Left ventricle myocardium inferior (tissue), 1 donor: ENCODE data around the gene CSRP1. TPM values are rescaled to one million over a fixed set of nuclear protein-coding genes. Genes with fewer than 3 reads are reported as not detected.

Experiments
- DNase-seq: peaks from one replicate; pipeline ENCODE4 v3.0.0-alpha.2; 2020
- H3K27ac ChIP-seq: fragments of 200-600 bp; replicated peaks from 2 replicates; pipeline ENCODE4 v1.8.0; 2021
- H3K27me3 ChIP-seq: fragments of 200-600 bp; 2 replicates; pipeline ENCODE4 v1.8.0; 2021; ENCODE audit warnings: low read depth
- H3K36me3 ChIP-seq: fragments of 200-600 bp; 2 replicates; pipeline ENCODE4 v1.8.0; 2021
- H3K4me1 ChIP-seq: fragments of 200-600 bp; 2 replicates; pipeline ENCODE4 v1.8.0; 2021
- H3K4me3 ChIP-seq: fragments of 200-600 bp; 2 replicates; pipeline ENCODE4 v1.8.0; 2021; ENCODE audit warnings: mild to moderate bottlenecking, moderate library complexity
- H3K9me3 ChIP-seq: fragments of 200-600 bp; replicated peaks from 2 replicates; pipeline ENCODE4 v1.8.0; 2021
- intact Hi-C: fragments of 100-400 bp; cut with micrococcal nuclease; formaldehyde crosslinking; loops from one replicate; pipeline ENCODE4 v1.11.0; 2022
- total RNA-seq: library from RNA; stranded (reverse); fragmentation: NEBNext Ultra II Directional; extraction: Animal tissue kit (Norgen Biotek cat#: 25700); gene quantifications from one replicate; pipeline ENCODE4 v1.2.1, GENCODE V29; 2021
- TF ChIP-seq, protein P1 (sequence below): fragments of 200-600 bp; IDR thresholded peaks from 2 replicates; pipeline ENCODE4 v1.8.0; 2021; ENCODE audit warnings: antibody characterized with exemption, mild to moderate bottlenecking, borderline replicate concordance
- donor health status: DM: no; HTN: yes; CAD: no; lungs with severe emphysema.

The CSRP1 gene
- total RNA-seq, 1 donor from 2014 or later: 41.0 TPM

DNA sequence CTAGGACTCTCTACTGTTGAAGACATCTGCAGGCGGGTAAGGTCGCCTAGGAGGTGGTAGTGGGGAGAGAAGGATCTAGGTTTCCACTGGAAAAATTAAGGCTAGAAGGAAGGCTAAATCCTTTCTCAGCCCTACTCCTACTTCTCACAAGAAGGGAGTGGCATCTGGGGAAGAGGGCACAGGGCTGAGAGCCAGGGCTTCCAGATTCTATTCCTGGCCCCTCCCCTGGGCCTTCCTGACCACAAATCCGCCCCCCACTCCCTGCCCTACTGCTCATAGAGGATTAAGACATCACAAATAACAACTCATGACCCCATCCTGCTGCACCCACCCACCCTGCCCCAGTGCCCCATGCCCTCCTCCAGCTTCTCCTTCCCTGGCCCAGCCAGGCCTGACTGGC, 40.4 kb downstream of the CSRP1 start:
- H3K4me3 ChIP-seq: peak overlapping the region; percentile 85
- peaks cover 24% of the 10 kb centered on the region for H3K36me3 ChIP-seq
- no peak for DNase-seq
- H3K27me3 ChIP-seq: no peaks in the 10 kb centered on the region
- H3K4me1 ChIP-seq: peaks cover 63% of the 10 kb centered on the region
- intact Hi-C loops: no loop called here
- TF ChIP-seq, protein P1, sequence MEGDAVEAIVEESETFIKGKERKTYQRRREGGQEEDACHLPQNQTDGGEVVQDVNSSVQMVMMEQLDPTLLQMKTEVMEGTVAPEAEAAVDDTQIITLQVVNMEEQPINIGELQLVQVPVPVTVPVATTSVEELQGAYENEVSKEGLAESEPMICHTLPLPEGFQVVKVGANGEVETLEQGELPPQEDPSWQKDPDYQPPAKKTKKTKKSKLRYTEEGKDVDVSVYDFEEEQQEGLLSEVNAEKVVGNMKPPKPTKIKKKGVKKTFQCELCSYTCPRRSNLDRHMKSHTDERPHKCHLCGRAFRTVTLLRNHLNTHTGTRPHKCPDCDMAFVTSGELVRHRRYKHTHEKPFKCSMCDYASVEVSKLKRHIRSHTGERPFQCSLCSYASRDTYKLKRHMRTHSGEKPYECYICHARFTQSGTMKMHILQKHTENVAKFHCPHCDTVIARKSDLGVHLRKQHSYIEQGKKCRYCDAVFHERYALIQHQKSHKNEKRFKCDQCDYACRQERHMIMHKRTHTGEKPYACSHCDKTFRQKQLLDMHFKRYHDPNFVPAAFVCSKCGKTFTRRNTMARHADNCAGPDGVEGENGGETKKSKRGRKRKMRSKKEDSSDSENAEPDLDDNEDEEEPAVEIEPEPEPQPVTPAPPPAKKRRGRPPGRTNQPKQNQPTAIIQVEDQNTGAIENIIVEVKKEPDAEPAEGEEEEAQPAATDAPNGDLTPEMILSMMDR: no peak
- no peaks in the 10 kb centered on the region for H3K9me3 ChIP-seq
- H3K27ac ChIP-seq: peak overlapping the region; percentile 97

DNA sequence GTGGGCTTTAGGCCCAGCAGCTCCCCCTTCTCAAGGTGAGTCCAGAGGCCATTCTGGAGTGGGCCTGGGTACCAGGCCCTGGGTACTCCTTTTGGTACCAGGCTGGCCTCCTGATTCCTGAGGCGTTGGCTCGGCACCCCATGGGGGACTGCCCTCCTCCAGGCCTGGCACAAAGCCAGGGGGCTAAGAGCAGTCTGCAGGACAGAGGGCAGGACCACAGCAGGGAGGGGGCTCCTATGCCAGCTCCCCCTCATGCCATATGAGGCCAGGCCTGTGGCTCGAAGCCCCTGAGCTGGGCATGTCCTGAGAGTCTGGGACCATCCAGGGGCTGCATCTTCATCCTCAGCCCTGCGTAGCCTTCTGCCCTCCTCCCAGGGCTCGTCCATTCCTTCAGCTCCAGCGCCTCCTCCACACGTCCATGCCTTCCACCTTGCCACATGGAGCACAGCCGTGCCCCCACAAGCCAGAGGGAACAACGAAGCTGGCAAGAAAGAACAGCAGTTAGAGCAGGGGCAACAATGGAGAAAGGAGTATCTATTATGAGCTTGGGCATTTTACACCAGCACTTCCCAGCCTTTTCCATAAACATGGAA, 41.1 kb downstream of the CSRP1 start:
- peak overlapping the region; percentile 85 for H3K4me3 ChIP-seq
- DNase-seq: no peak
- no peaks in the 10 kb centered on the region for H3K27me3 ChIP-seq
- TF ChIP-seq, protein P1: no peak
- intact Hi-C loops: no loop called here
- H3K4me1 ChIP-seq: peaks cover 70% of the 10 kb centered on the region
- H3K27ac ChIP-seq: peak overlapping the region; percentile 97
- H3K36me3 ChIP-seq: peaks cover 24% of the 10 kb centered on the region
- no peaks in the 10 kb centered on the region for H3K9me3 ChIP-seq

DNA sequence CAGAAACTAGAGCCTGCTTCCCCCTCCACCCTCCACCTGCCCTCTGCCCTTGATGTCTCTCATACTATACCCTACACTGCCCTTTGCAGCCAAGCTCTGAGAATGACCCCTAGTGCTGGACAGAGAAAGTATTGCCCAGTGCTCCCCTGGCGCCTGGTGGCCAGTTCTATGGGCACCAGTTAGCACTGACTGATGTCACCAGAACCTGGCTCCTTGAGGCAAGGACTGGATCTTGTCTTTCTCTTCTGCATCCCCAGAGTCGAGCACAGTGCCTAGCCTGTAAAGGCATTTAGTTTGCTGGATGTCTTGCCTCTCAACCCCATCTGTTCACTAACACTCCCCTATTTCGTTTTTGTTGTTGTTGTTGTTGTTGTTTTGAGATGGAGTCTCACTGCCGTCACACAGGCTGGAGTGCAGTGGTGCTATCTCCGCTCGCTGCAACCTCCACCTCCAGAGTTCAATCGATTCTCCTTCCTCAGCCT, 43.8 kb downstream of the CSRP1 start:
- H3K9me3 ChIP-seq: no peaks in the 10 kb centered on the region
- no peaks in the 10 kb centered on the region for H3K27me3 ChIP-seq
- H3K4me3 ChIP-seq: no peak overlapping the region
- TF ChIP-seq, protein P1: peak; percentile 38
- H3K36me3 ChIP-seq: peaks cover 24% of the 10 kb centered on the region
- peak overlapping the region; percentile 69 for H3K27ac ChIP-seq
- no peak for DNase-seq
- intact Hi-C loops: no loop called here
- peaks cover 61% of the 10 kb centered on the region for H3K4me1 ChIP-seq

DNA sequence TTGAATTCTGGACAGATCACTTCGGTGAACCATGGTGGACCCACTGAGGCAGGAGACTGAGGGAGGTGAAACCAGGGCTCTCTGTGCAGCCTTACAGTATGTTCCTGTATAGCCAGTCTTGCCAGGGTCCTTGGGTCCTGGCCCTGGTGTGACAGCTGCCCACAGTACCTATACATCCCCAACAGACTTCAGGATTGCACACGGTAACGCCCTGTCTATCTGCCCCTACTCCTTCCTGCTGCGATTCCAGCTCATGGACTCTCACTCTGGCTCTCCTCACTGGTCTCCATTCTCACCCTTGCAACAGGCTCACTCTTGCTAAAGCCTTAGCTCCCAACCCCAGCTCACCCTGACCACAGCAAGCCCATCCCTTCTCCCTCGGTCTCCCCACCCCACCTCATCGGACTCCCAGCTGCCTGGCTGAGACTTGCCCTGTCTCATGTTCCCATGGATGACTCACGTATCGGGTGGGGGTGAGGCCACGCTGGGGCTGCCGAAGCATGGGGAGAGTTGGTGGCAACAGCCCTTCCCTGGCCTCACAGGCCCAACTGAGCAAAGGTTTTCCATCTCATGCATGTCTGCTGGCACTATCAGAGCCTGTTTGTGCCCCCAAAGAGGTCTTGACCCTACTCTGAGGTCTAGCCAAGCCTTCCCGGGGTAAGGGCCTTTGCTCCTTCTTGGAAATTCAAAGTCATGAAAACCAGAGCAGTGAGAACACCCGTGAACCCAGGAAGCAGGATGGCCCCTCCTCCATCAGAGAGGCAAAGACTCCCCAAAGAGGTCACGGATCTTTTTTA, 45.1 kb downstream of the CSRP1 start:
- TF ChIP-seq, protein P1: no peak
- H3K27me3 ChIP-seq: no peaks in the 10 kb centered on the region
- H3K4me3 ChIP-seq: no peak overlapping the region
- H3K36me3 ChIP-seq: peaks cover 24% of the 10 kb centered on the region
- DNase-seq: peak; percentile 73
- intact Hi-C loops: no loop called here
- H3K9me3 ChIP-seq: no peaks in the 10 kb centered on the region
- H3K4me1 ChIP-seq: peaks cover 61% of the 10 kb centered on the region
- peak overlapping the region; percentile 69 for H3K27ac ChIP-seq

DNA sequence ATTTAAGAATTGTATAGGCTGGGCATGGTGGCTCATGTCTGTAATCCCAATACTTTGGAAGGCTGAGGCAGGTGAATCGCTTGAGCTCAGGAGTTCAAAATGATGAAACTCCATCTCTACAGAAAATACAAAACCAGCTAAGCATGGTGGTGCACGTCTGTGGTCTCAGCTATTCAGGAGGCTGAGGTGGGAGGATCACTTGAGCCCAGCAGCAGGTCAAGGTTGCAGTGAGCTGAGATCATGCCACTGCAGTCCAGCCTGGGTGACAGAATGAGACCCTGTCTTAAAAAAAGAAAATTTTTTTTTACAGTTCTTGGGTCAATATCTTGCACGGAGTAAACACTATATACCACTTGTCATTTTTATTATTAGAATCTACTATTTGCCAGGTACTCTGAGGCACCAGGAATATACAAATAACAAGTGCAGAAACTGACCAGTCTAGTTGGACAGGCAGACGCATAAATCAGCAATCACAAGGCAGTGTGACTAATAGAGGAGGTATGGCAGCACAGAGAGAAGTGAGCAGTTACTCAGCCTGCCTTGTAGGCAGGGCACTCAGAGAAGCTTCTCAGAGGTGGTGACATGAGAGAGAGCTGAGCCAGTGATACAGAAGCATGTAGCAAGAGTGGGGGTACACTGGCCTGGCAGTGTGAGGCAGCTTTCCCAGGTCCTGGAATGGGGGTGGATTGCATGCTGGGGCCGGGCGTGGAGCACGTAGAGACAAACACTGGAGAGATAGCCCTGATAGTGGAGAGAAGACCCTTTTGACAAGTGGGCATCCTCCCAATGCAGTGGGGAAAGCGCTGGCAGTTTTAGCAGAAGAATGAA, 45.9 kb downstream of the CSRP1 start:
- H3K9me3 ChIP-seq: no peaks in the 10 kb centered on the region
- intact Hi-C loops: no loop called here
- no peaks in the 10 kb centered on the region for H3K27me3 ChIP-seq
- H3K36me3 ChIP-seq: peaks cover 21% of the 10 kb centered on the region
- H3K4me1 ChIP-seq: peaks cover 61% of the 10 kb centered on the region
- peak overlapping the region; percentile 69 for H3K27ac ChIP-seq
- H3K4me3 ChIP-seq: no peak overlapping the region
- TF ChIP-seq, protein P1: no peak
- no peak for DNase-seq
